Stimulated activated CD8-positive, alpha-beta memory T cell treated with anti-CD3 and anti-CD28 coated beads, Interleukin-12 subunit alpha, Interleukin-12 subunit beta, amount 100 ng/mL, for 24 hours (primary cell): Measurements from ENCODE around the gene HTR2A.
"Not testable (repeated sequence)": the region's sequence is repeated elsewhere in the genome, so short reads cannot be mapped to it uniquely, and the experiment has no call there.

ENCODE experiments used
- DNase-seq: peaks from one replicate; pipeline ENCODE4 v3.0.0-alpha.2; 2020; ENCODE audit errors: extremely low read depth

Gene HTR2A

GRCh38 chr13:46812301-46812797 is 84.5 kb downstream of the HTR2A start:
- DNase-seq: no peak

GRCh38 chr13:46810440-46810839 is 86.4 kb downstream of the HTR2A start:
- no peak for DNase-seq

- DNase-seq: not testable (repeated sequence)
These were observed 91.9 kb downstream of the HTR2A start for GRCh38 chr13:46804921-46805320.

- DNase-seq: no peak
These were observed 92.5 kb downstream of the HTR2A start for GRCh38 chr13:46804391-46804815.

GRCh38 chr13:46803586-46803985 is 93.3 kb downstream of the HTR2A start:
- DNase-seq: no peak

GRCh38 chr13:46801858-46802257 is 95.0 kb downstream of the HTR2A start:
- no peak for DNase-seq

- no peak for DNase-seq
These were observed 97.7 kb downstream of the HTR2A start for GRCh38 chr13:46799139-46799538.

- no peak for DNase-seq
These were observed 99.2 kb downstream of the HTR2A start for GRCh38 chr13:46797501-46798237.

GRCh38 chr13:46796515-46797474 is 100.1 kb downstream of the HTR2A start, which contains the start of gene ESD:
ESD (minus strand) TSS chr13:46797161; CDS start chr13:46791413, 5,748 bp downstream.
- peak; percentile 76 for DNase-seq

GRCh38 chr13:46796129-46796514 is 100.7 kb downstream of the HTR2A start:
- DNase-seq: no peak

- DNase-seq: no peak
These were observed 101.5 kb downstream of the HTR2A start for GRCh38 chr13:46795321-46795720.

GRCh38 chr13:46783504-46783903 is 113.3 kb downstream of the HTR2A start:
- no peak for DNase-seq

- DNase-seq: no peak
These were observed 114.2 kb downstream of the HTR2A start for GRCh38 chr13:46782691-46783090.

GRCh38 chr13:46782066-46782465 is 114.8 kb downstream of the HTR2A start:
- no peak for DNase-seq
